ENCODE data around the gene IGF2R. TPM values are rescaled to one million over a fixed set of nuclear protein-coding genes. Genes with fewer than 3 reads are reported as not detected.
"Not testable (repeated sequence)": the region's sequence is repeated elsewhere in the genome, so short reads cannot be mapped to it uniquely, and the experiment has no call there.

IGF2R gene, protein sequence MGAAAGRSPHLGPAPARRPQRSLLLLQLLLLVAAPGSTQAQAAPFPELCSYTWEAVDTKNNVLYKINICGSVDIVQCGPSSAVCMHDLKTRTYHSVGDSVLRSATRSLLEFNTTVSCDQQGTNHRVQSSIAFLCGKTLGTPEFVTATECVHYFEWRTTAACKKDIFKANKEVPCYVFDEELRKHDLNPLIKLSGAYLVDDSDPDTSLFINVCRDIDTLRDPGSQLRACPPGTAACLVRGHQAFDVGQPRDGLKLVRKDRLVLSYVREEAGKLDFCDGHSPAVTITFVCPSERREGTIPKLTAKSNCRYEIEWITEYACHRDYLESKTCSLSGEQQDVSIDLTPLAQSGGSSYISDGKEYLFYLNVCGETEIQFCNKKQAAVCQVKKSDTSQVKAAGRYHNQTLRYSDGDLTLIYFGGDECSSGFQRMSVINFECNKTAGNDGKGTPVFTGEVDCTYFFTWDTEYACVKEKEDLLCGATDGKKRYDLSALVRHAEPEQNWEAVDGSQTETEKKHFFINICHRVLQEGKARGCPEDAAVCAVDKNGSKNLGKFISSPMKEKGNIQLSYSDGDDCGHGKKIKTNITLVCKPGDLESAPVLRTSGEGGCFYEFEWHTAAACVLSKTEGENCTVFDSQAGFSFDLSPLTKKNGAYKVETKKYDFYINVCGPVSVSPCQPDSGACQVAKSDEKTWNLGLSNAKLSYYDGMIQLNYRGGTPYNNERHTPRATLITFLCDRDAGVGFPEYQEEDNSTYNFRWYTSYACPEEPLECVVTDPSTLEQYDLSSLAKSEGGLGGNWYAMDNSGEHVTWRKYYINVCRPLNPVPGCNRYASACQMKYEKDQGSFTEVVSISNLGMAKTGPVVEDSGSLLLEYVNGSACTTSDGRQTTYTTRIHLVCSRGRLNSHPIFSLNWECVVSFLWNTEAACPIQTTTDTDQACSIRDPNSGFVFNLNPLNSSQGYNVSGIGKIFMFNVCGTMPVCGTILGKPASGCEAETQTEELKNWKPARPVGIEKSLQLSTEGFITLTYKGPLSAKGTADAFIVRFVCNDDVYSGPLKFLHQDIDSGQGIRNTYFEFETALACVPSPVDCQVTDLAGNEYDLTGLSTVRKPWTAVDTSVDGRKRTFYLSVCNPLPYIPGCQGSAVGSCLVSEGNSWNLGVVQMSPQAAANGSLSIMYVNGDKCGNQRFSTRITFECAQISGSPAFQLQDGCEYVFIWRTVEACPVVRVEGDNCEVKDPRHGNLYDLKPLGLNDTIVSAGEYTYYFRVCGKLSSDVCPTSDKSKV (N-terminal part only)
- total RNA-seq (2014; rRNA removed; shearing (Covaris generic)) (17.9 and 19.3 TPM in 2 replicates), total RNA-seq (2022) (33.8 and 37.6 TPM in 2 replicates), Bru-seq, nascent RNA (percentile 75 among the genes with signal in this experiment), BruChase-seq, experiment 1, labeled RNA remaining after a 6-hour chase (percentile 73 among the genes with signal in this experiment), BruChase-seq, experiment 2, labeled RNA remaining after a 2-hour chase (percentile 71 among the genes with signal in this experiment)
- long read RNA-seq, full-length matches to known transcripts, result 3 of 28 reads
- long read RNA-seq, partial matches to known transcripts, result 18 of 28 reads
- long read RNA-seq, other reads (novel, unspliced or antisense), result 7 of 28 reads

DNA sequence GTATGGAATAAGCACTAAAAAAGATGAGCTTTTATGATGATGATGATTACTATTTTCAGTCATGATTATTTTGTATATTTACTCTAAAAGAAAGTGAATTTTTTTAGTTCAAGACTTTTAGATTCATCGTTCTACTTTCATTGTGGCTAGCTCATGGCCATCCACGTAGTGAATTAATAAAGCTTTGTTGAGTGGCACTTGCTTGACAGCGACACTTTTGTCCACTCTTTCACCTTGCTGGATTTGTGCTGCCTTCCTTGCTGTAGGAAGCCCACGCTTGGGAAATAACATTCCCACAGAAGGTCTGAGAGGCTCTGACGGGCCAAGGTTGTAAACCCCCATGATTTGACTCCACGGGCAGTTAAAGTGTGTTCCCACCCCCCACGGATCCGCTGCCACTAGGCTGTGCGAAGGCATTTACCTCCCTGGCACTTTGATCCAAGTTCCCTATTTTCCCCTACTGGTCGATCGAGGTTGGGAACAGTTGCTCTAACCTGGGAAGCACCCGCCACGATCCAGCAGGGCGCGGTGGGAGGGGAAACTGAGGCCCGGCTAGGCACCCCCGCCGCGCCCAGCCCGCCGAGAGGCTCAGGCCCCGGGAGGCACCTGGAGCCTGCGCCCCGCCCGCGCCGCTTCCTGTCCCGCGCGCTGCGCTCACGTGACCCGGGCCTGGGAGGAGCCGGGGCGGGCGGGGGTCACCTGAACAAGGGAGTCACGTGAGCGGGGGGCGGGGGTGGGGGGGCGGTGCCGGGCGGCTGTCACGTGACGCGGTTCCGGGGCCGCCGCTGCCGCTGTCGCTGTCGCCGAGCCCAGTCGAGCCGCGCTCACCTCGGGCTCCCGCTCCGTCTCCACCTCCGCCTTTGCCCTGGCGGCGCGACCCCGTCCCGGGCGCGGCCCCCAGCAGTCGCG is at the start of gene IGF2R:
TSS of gene IGF2R (plus strand) at position 788 of the 909 bp plus-strand sequence. CDS start 165 bp downstream, outside the sequence.
- POLR2A ChIA-PET, result interaction anchor here (0.8 to 1.8 kb wide), 12 partner anchors 8 to 242 kb away, joined by 3 to 10 read pairs (median 6); partner anchors contain the start of genes MRPL18 and WTAP
- Histone ChIP-seq H3K79me2 (ENCODE audit: insufficient read depth, low read depth, low read length) (peaks cover 38% of the 10 kb centered on the region; the same call in 1 of the 2 replicates), H4K20me1 (ENCODE audit: insufficient read depth, low read length) (peaks cover 11% of the 10 kb centered on the region; the same call in 1 of the 2 replicates), H3K36me3 (ENCODE audit: insufficient read depth, low read length) (no peaks in the 10 kb centered on the region), H3K27ac (ENCODE audit: low read depth, low read length, poor library complexity, severe bottlenecking) (peak within 1 kb of the TSS; percentile 19), H3K4me1 (ENCODE audit: insufficient read depth, low read length, poor library complexity, severe bottlenecking) (peaks cover 17% of the 10 kb centered on the region), H3K4me2 (ENCODE audit: low read length) (peak within 1 kb of the TSS; percentile 85), H2AFZ (ENCODE audit: low read length) (peak within 1 kb of the TSS; percentile 89), H3K9me3 (ENCODE audit: low read length) (no peaks in the 10 kb centered on the region), H3K4me3 (ENCODE audit: low read depth, low read length, poor library complexity, severe bottlenecking) (peak within 1 kb of the TSS; percentile 92), H3K9me2 (ENCODE audit: insufficient read depth, low read length) (no peaks in the 10 kb centered on the region)
- peak; percentile 96 for DNase-seq (ENCODE audit: low spot score)
- TF ChIP-seq EZH2phosphoT487 (IDR thresholded peaks at IDR 0.05; ENCODE audit: borderline replicate concordance, low read depth, low read length), result no peak
- TF ChIP-seq, protein P1, sequence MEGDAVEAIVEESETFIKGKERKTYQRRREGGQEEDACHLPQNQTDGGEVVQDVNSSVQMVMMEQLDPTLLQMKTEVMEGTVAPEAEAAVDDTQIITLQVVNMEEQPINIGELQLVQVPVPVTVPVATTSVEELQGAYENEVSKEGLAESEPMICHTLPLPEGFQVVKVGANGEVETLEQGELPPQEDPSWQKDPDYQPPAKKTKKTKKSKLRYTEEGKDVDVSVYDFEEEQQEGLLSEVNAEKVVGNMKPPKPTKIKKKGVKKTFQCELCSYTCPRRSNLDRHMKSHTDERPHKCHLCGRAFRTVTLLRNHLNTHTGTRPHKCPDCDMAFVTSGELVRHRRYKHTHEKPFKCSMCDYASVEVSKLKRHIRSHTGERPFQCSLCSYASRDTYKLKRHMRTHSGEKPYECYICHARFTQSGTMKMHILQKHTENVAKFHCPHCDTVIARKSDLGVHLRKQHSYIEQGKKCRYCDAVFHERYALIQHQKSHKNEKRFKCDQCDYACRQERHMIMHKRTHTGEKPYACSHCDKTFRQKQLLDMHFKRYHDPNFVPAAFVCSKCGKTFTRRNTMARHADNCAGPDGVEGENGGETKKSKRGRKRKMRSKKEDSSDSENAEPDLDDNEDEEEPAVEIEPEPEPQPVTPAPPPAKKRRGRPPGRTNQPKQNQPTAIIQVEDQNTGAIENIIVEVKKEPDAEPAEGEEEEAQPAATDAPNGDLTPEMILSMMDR (conservative IDR thresholded peaks at IDR 0.05; ENCODE audit: low read length), result no peak
- BruUV-seq (replicated peaks), result TSS peak; percentile 95
- intact Hi-C loops (cut with micrococcal nuclease; ENCODE audit: unreplicated experiment), result loop anchor here (1.0 to 10.0 kb wide), 3 partner anchors 11 to 276 kb away; partner anchors contain the start of genes MRPL18 and SOD2
- CTCF ChIA-PET (ENCODE audit: unreplicated experiment), result interaction anchor here (0.5 to 0.9 kb wide), 3 partner anchors 12 to 241 kb away, joined by 3 to 4 read pairs (median 3); partner anchors contain the start of gene WTAP

DNA sequence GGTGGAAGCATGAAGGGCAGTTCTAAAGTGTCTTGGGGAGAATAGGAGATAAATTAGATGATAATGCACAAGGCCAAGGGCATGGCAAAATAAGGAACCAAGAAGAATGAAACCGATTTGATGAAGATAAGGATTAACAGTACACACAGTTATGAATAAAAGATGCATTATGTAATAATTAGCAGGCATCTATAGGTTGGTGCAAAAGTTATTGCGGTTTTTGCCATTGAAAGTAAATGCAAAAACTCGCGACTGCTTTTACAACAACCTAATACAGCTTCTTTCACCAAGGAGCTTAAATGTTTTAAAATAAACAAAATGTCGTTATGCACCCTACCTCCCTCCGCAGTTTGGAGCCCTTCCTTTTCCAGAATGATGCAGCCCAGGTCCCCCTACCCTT is 49.1 kb upstream of the IGF2R start:
- POLR2A ChIA-PET, result no interaction called here
- no peak overlapping the region for H3K4me3 ChIP-seq (ENCODE audit: low read depth, low read length, poor library complexity, severe bottlenecking)
- CTCF ChIA-PET (ENCODE audit: unreplicated experiment), result no interaction called here
- no peak for DNase-seq (ENCODE audit: low spot score)
- no peaks in the 10 kb centered on the region for H4K20me1 ChIP-seq (ENCODE audit: insufficient read depth, low read length)
- H3K9me2 ChIP-seq (ENCODE audit: insufficient read depth, low read length), result no peaks in the 10 kb centered on the region
- H3K36me3 ChIP-seq (ENCODE audit: insufficient read depth, low read length), result no peaks in the 10 kb centered on the region
- no peaks in the 10 kb centered on the region for H3K79me2 ChIP-seq (ENCODE audit: insufficient read depth, low read depth, low read length)
- H3K4me1 ChIP-seq (ENCODE audit: insufficient read depth, low read length, poor library complexity, severe bottlenecking), result no peaks in the 10 kb centered on the region
- no peak overlapping the region for H3K27ac ChIP-seq (ENCODE audit: low read depth, low read length, poor library complexity, severe bottlenecking)
- no peak for TF ChIP-seq EZH2phosphoT487 (IDR thresholded peaks at IDR 0.05; ENCODE audit: borderline replicate concordance, low read depth, low read length)
- TF ChIP-seq, protein P1 (conservative IDR thresholded peaks at IDR 0.05; ENCODE audit: low read length), result no peak
- H3K9me3 ChIP-seq (ENCODE audit: low read length), result peaks cover 11% of the 10 kb centered on the region; the same call in 1 of the 2 replicates
- H3K4me2 ChIP-seq (ENCODE audit: low read length), result no peak overlapping the region
- intact Hi-C loops (cut with micrococcal nuclease; ENCODE audit: unreplicated experiment), result no loop called here
- no TSS peak for BruUV-seq (replicated peaks)
- no peak overlapping the region for H2AFZ ChIP-seq (ENCODE audit: low read length)

DNA sequence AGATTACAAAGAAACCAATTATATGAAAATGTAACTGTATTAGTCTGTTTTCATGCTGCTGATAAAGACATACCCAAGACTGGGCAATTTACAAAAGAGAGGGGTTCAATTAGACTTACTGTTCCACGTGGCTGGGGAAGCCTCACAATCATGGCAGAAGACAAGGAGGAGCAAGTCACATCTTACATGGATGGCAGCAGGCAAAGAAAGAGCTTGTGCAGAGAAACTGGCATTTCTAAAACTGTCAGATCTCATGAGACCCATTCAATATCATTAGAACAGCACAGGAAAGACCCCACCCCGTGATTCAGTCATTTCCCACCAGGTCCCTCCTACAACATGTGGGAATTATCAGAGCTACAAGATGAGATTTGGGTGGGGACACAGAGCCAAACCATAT is 44.7 kb upstream of the IGF2R start:
- H3K4me2 ChIP-seq (ENCODE audit: low read length); H3K4me3 ChIP-seq (ENCODE audit: low read depth, low read length, poor library complexity, severe bottlenecking); H3K36me3 ChIP-seq (ENCODE audit: insufficient read depth, low read length); intact Hi-C loops (cut with micrococcal nuclease; ENCODE audit: unreplicated experiment); H4K20me1 ChIP-seq (ENCODE audit: insufficient read depth, low read length); CTCF ChIA-PET (ENCODE audit: unreplicated experiment); H3K9me2 ChIP-seq (ENCODE audit: insufficient read depth, low read length); DNase-seq (ENCODE audit: low spot score); H3K79me2 ChIP-seq (ENCODE audit: insufficient read depth, low read depth, low read length); BruUV-seq (replicated peaks); H3K27ac ChIP-seq (ENCODE audit: low read depth, low read length, poor library complexity, severe bottlenecking); H2AFZ ChIP-seq (ENCODE audit: low read length); POLR2A ChIA-PET; H3K4me1 ChIP-seq (ENCODE audit: insufficient read depth, low read length, poor library complexity, severe bottlenecking): not testable (repeated sequence)
- H3K9me3 ChIP-seq (ENCODE audit: low read length), result peaks cover 12% of the 10 kb centered on the region; the same call in 1 of the 2 replicates
